ENCODE results near the gene PPEF2.

The PPEF2 gene

DNA sequence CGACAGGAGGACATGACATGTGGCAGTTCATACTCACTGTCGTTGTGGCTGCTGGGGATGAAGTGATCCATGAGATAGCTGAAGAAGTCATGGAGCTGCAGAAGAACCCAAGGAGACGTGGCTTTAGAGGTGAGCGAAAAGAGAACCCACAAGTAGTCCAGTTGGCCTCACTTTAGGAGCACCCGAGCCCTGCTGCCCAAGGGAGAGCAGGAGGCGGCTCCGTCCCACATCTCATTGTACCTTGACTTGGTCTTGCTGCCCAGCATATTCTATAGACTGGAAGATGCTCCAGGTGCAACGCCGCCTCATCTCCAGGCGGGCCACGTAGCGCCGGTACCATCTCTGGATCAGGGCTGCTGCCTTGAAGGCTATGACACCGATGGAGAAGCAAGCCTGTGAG is 10.6 kb downstream of the PPEF2 start:
- Histone ChIP-seq H3K9me3 (no peaks in the 10 kb centered on the region), H3K27me3 (peaks cover 27% of the 10 kb centered on the region), H3K4me1 (ENCODE audit: control insufficient read depth in 1 of 2, insufficient read depth in 1 of 2, low read depth in 1 of 2, low read length in 1 of 2) (no peaks in the 10 kb centered on the region), H3K4me3 (ENCODE audit: low read depth in 1 of 2, low read length in 1 of 2) (no peak overlapping the region), H3K27ac (no peak overlapping the region), H3K36me3 (no peaks in the 10 kb centered on the region)
- TF ChIP-seq, protein P1, sequence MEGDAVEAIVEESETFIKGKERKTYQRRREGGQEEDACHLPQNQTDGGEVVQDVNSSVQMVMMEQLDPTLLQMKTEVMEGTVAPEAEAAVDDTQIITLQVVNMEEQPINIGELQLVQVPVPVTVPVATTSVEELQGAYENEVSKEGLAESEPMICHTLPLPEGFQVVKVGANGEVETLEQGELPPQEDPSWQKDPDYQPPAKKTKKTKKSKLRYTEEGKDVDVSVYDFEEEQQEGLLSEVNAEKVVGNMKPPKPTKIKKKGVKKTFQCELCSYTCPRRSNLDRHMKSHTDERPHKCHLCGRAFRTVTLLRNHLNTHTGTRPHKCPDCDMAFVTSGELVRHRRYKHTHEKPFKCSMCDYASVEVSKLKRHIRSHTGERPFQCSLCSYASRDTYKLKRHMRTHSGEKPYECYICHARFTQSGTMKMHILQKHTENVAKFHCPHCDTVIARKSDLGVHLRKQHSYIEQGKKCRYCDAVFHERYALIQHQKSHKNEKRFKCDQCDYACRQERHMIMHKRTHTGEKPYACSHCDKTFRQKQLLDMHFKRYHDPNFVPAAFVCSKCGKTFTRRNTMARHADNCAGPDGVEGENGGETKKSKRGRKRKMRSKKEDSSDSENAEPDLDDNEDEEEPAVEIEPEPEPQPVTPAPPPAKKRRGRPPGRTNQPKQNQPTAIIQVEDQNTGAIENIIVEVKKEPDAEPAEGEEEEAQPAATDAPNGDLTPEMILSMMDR (IDR thresholded peaks at IDR 0.05), result no peak

DNA sequence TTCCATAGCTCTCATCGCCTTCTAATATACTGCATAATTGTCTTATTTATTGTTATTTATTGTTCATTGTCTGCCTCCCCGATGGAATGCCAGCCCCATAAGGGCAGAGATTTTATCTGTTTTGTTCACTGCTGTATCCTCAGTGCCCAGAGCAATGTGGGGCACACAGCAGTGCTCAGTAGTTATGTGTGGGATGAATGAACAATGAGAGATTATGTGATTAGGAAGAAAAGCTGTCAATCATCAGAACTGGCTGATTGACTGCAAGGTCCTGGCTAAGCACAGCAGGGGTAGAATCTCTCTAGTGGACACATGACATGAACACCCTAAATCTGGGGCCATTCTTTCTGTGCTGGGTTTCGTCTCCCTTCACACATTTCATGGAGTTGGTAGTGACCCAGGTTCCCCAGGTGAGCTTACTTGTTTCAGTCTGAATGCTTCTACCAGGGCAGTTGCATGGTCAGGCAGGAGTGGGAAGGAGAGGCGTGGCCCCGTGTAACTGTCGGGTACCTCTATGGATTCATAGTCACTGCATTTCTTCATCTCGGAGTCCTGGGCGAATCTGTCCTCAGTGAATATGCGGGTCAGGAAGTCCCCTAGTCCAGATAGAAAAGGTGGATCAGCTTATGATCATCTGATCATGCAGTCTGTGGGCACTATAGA is 12.6 kb downstream of the PPEF2 start:
- Histone ChIP-seq H3K9me3 (no peaks in the 10 kb centered on the region), H3K36me3 (no peaks in the 10 kb centered on the region), H3K27ac (no peak overlapping the region), H3K4me3 (ENCODE audit: low read depth in 1 of 2, low read length in 1 of 2) (no peak overlapping the region), H3K27me3 (peaks cover 41% of the 10 kb centered on the region), H3K4me1 (ENCODE audit: control insufficient read depth in 1 of 2, insufficient read depth in 1 of 2, low read depth in 1 of 2, low read length in 1 of 2) (no peaks in the 10 kb centered on the region)
- TF ChIP-seq, protein P1 (IDR thresholded peaks at IDR 0.05), result no peak

DNA sequence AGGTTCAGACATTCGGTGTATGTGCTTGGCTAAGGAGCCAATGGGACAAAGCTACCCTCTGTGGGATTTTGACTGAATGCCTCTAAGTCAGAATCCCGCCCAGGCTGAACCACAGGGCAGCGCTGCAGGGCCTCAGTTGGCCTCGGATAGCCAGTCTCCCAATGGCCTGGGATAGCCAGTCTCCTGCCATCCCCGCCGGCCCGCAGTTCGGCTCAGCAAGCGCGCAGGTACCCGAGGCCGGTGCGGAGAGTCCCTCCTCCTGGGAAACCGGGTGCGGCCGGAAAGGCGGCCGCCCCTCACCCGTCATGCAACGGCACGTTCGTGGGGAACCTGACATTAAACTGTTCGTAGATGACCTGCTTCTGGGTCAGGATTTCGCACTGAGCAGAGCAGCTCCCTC is 16.1 kb downstream of the PPEF2 start:
- no peaks in the 10 kb centered on the region for H3K36me3 ChIP-seq
- no peak overlapping the region for H3K4me3 ChIP-seq (ENCODE audit: low read depth in 1 of 2, low read length in 1 of 2)
- TF ChIP-seq, protein P1 (IDR thresholded peaks at IDR 0.05), result no peak
- H3K9me3 ChIP-seq, result no peaks in the 10 kb centered on the region
- no peak overlapping the region for H3K27ac ChIP-seq
- peaks cover 41% of the 10 kb centered on the region for H3K27me3 ChIP-seq
- H3K4me1 ChIP-seq (ENCODE audit: control insufficient read depth in 1 of 2, insufficient read depth in 1 of 2, low read depth in 1 of 2, low read length in 1 of 2), result no peaks in the 10 kb centered on the region

DNA sequence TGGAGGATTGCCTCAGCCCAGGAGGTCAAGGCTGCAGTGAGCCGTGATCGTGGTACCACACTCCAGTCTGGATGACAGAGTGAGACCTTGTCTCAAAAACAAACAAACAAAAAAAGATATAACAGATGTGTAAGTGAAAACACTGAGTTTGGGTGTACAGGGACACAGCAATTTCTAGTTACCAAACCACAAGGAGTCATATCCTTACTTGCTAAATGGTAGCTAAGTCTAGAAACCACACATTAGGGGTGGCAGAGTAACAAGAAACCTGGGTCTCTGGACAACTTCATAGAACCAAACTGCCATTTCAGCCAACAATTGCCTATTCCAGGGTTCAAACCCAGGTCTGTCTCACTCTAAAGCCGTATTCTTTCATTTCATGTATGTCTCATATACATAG is 20.8 kb downstream of the PPEF2 start:
- H3K36me3 ChIP-seq, result no peaks in the 10 kb centered on the region
- H3K4me3 ChIP-seq (ENCODE audit: low read depth in 1 of 2, low read length in 1 of 2), result no peak overlapping the region
- H3K27me3 ChIP-seq, result peaks cover 16% of the 10 kb centered on the region
- TF ChIP-seq, protein P1 (IDR thresholded peaks at IDR 0.05), result no peak
- H3K27ac ChIP-seq, result no peak overlapping the region
- H3K4me1 ChIP-seq (ENCODE audit: control insufficient read depth in 1 of 2, insufficient read depth in 1 of 2, low read depth in 1 of 2, low read length in 1 of 2), result no peaks in the 10 kb centered on the region
- no peaks in the 10 kb centered on the region for H3K9me3 ChIP-seq

DNA sequence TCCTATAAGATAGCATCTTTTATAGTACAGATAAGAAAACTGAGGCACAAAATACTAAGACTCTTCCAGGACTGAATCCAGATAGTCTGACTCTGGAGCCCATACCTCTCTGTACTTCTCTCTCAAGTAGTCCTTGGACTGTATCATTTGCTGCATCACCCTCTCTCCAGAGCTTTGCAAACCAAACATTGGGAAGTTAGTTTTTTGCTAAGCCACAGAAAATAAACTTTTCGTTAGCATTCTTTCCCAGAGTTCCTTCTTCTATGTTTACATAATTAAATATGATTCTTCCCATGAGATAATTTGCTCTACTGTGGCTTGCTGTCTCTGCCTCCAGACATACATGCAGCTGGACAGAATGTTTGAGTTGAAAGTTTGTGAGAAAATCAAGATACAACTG is 22.0 kb downstream of the PPEF2 start:
- Histone ChIP-seq H3K27me3 (peaks cover 5% of the 10 kb centered on the region), H3K36me3 (no peaks in the 10 kb centered on the region), H3K4me1 (ENCODE audit: control insufficient read depth in 1 of 2, insufficient read depth in 1 of 2, low read depth in 1 of 2, low read length in 1 of 2) (no peaks in the 10 kb centered on the region), H3K4me3 (ENCODE audit: low read depth in 1 of 2, low read length in 1 of 2) (no peak overlapping the region), H3K9me3 (no peaks in the 10 kb centered on the region), H3K27ac (no peak overlapping the region)
- TF ChIP-seq, protein P1 (IDR thresholded peaks at IDR 0.05), result no peak
